Measurements from ENCODE around the gene KAT14. TPM values are rescaled to one million over a fixed set of nuclear protein-coding genes. Genes with fewer than 3 reads are reported as not detected.
"Not testable (repeated sequence)": the region's sequence is repeated elsewhere in the genome, so short reads cannot be mapped to it uniquely, and the experiment has no call there.

Gene KAT14
- total RNA-seq, 1 donor from 2014 or later, result 18.3 TPM

GRCh38 chr20:18164356-18164755, 26.7 kb downstream of the KAT14 start:
- peak; percentile 86 for DNase-seq (ENCODE audit: low read depth)

GRCh38 chr20:18165553-18165952, 27.9 kb downstream of the KAT14 start:
- no peak for DNase-seq (ENCODE audit: low read depth)

GRCh38 chr20:18166241-18166881, 28.7 kb downstream of the KAT14 start:
- no peak for DNase-seq (ENCODE audit: low read depth)

GRCh38 chr20:18166950-18167349, 29.3 kb downstream of the KAT14 start:
- no peak for DNase-seq (ENCODE audit: low read depth)

- DNase-seq (ENCODE audit: low read depth), result no peak
These were observed 34.7 kb downstream of the KAT14 start for GRCh38 chr20:18172379-18172778.

GRCh38 chr20:18174906-18175683, 37.4 kb downstream of the KAT14 start:
- no peak for DNase-seq (ENCODE audit: low read depth)

- no peak for DNase-seq (ENCODE audit: low read depth)
These were observed 38.7 kb downstream of the KAT14 start for GRCh38 chr20:18176318-18176785.

- not testable (repeated sequence) for DNase-seq (ENCODE audit: low read depth)
These were observed 42.7 kb downstream of the KAT14 start for GRCh38 chr20:18180366-18180765.

- peak; percentile 56 for DNase-seq (ENCODE audit: low read depth)
These were observed 43.2 kb downstream of the KAT14 start for GRCh38 chr20:18180815-18181214.

GRCh38 chr20:18187020-18187419, 49.4 kb downstream of the KAT14 start:
- DNase-seq (ENCODE audit: low read depth), result peak; percentile 38

- DNase-seq (ENCODE audit: low read depth), result no peak
These were observed 50.8 kb downstream of the KAT14 start for GRCh38 chr20:18188434-18188833.

GRCh38 chr20:18190338-18191233, 52.9 kb downstream of the KAT14 start:
- peak; percentile 66 for DNase-seq (ENCODE audit: low read depth)

GRCh38 chr20:18191306-18191705, 53.6 kb downstream of the KAT14 start:
- DNase-seq (ENCODE audit: low read depth), result no peak

GRCh38 chr20:18194461-18194860, 56.8 kb downstream of the KAT14 start:
- not testable (repeated sequence) for DNase-seq (ENCODE audit: low read depth)

GRCh38 chr20:18195931-18196330, 58.3 kb downstream of the KAT14 start:
- DNase-seq (ENCODE audit: low read depth), result no peak

- DNase-seq (ENCODE audit: low read depth), result peak; percentile 36
These were observed 59.9 kb downstream of the KAT14 start for GRCh38 chr20:18197382-18198070.

GRCh38 chr20:18202966-18203365, 65.3 kb downstream of the KAT14 start:
- DNase-seq (ENCODE audit: low read depth), result no peak

GRCh38 chr20:18203700-18204099, 66.0 kb downstream of the KAT14 start:
- DNase-seq (ENCODE audit: low read depth), result peak; percentile 61

- no peak for DNase-seq (ENCODE audit: low read depth)
These were observed 75.3 kb downstream of the KAT14 start for GRCh38 chr20:18213002-18213401.

GRCh38 chr20:18215566-18215965, 77.9 kb downstream of the KAT14 start:
- no peak for DNase-seq (ENCODE audit: low read depth)

- no peak for DNase-seq (ENCODE audit: low read depth)
These were observed 80.6 kb downstream of the KAT14 start for GRCh38 chr20:18218280-18218679.

- peak; percentile 20 for DNase-seq (ENCODE audit: low read depth)
These were observed 85.7 kb downstream of the KAT14 start for GRCh38 chr20:18223409-18223808.
